Neural crest cell (in vitro differentiated cells): ENCODE data around the gene SCGB3A2. TPM values are rescaled to one million over a fixed set of nuclear protein-coding genes. Genes with fewer than 3 reads are reported as not detected.

Source experiments
- DNase-seq: peaks from one replicate; pipeline ENCODE4 v3.0.0; 2021; ENCODE audit warnings: low read depth, mixed read lengths, low spot score
- H3K27ac Mint-ChIP-seq: one replicate; pipeline ENCODE4 v1.8.0; 2021; ENCODE audit warnings: mild to moderate bottlenecking, mixed read lengths; ENCODE audit not compliant: unreplicated experiment
- H3K27me3 Mint-ChIP-seq: 2 replicates; pipeline ENCODE4 v1.8.0; 2021; ENCODE audit warnings: low read depth, mild to moderate bottlenecking, mixed read lengths
- H3K36me3 Mint-ChIP-seq: 2 replicates; pipeline ENCODE4 v1.8.0; 2021; ENCODE audit warnings: low read depth, mild to moderate bottlenecking, mixed read lengths
- H3K4me1 Mint-ChIP-seq: 2 replicates; pipeline ENCODE4 v1.8.0; 2021; ENCODE audit warnings: mixed read lengths
- H3K4me3 Mint-ChIP-seq: one replicate; pipeline ENCODE4 v1.8.0; 2021; ENCODE audit warnings: mild to moderate bottlenecking, mixed read lengths
- H3K9me3 Mint-ChIP-seq: 2 replicates; pipeline ENCODE4 v1.8.0; 2021; ENCODE audit warnings: mixed read lengths
- total RNA-seq: library from RNA; stranded (reverse); gene quantifications from 2 replicates; pipeline ENCODE4 v1.2.1, GENCODE V29; 2021
- TF ChIP-seq, protein P1 (sequence below): fragments of 200-600 bp; sonication (generic); conservative IDR thresholded peaks from 2 replicates; pipeline ENCODE4 v1.5.0; 2021; ENCODE audit warnings: antibody characterized with exemption, mild to moderate bottlenecking

The SCGB3A2 gene
- total RNA-seq, 1 donor from 2014 or later = not detected

DNA sequence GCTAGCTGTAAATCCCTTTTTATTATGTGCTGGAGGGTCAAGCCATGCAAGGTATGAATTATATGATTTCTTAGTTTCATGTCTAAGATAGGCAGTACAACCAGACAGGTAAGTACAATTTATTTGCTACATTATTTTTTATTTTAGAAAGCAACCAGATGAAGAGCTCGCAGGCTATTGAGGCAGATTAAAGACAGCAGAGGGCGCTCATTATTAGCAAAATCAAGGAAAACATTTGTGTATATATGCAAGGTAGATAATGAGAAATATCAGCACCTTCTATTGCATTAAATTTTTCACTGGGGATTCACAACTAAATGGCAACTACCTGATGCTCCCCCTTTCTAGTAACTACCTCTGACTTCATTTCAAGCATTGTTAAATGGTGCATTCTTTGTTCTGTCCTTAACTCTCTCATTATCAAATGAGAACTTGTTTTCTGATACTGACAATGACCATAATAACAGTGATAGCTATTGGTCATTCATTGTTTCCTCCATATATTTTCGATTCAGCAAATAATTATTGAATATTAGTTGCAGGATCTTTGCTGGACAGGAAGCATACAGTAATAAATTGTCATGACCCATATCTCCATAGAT, 8.6 kb downstream of the SCGB3A2 start:
- peak; percentile 4 for DNase-seq
- H3K9me3 Mint-ChIP-seq = no peaks in the 10 kb centered on the region
- no peaks in the 10 kb centered on the region for H3K4me1 Mint-ChIP-seq
- no peak overlapping the region for H3K27ac Mint-ChIP-seq
- TF ChIP-seq, protein P1, sequence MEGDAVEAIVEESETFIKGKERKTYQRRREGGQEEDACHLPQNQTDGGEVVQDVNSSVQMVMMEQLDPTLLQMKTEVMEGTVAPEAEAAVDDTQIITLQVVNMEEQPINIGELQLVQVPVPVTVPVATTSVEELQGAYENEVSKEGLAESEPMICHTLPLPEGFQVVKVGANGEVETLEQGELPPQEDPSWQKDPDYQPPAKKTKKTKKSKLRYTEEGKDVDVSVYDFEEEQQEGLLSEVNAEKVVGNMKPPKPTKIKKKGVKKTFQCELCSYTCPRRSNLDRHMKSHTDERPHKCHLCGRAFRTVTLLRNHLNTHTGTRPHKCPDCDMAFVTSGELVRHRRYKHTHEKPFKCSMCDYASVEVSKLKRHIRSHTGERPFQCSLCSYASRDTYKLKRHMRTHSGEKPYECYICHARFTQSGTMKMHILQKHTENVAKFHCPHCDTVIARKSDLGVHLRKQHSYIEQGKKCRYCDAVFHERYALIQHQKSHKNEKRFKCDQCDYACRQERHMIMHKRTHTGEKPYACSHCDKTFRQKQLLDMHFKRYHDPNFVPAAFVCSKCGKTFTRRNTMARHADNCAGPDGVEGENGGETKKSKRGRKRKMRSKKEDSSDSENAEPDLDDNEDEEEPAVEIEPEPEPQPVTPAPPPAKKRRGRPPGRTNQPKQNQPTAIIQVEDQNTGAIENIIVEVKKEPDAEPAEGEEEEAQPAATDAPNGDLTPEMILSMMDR = peak; percentile 77
- peaks cover 23% of the 10 kb centered on the region for H3K27me3 Mint-ChIP-seq
- no peak overlapping the region for H3K4me3 Mint-ChIP-seq
- H3K36me3 Mint-ChIP-seq = no peaks in the 10 kb centered on the region

DNA sequence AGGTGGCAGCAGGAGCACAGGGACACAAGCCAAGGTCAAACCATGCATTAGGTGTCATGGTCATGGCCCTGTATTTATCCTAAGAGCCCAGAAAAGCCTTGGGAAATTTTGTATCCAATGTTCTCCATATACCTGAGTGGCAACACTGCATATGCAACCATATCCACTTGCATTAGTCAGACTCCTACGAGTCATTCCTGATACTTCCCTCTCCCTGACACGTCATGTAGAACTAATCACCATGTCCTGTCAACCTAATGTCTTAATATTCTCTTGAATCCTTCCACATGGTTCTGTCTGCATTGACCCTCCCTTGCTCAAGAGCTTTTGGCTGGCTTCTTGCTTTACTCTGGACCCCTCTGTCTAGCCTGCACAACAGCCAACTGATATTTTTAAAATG, 9.4 kb downstream of the SCGB3A2 start:
- Mint-ChIP-seq H3K27me3 (peaks cover 23% of the 10 kb centered on the region), H3K27ac (no peak overlapping the region), H3K4me1 (no peaks in the 10 kb centered on the region), H3K4me3 (no peak overlapping the region), H3K9me3 (no peaks in the 10 kb centered on the region), H3K36me3 (no peaks in the 10 kb centered on the region)
- TF ChIP-seq, protein P1 = no peak
- DNase-seq = no peak

DNA sequence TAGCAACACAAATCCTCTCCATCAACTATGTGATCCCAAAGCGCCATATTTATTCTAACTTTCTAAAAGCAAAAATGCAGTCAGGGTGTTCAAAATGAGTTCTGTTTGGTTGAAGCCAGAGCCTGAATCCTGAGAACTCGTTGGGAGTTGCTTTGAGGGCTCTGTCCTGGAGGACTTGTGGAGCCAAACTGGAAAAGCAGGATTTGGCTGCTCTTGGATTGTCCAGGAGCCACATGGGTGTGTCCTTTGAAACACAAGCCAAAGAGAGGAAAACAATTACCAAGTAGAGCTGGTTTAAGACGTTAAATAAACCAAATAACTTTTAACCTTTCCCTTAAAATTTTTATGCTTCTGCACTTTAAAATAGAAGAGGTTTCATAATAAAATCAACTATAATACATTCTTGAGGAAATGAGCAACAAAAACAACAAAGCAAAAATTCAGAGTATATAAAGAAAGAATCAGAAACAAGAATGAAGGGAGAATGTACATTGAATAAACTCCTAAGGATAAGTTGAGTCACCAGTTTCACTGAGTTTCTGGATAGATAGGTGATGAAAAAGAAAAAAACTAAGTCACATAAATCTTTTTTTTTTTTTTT, 14.3 kb downstream of the SCGB3A2 start:
- H3K27ac Mint-ChIP-seq = no peak overlapping the region
- H3K4me3 Mint-ChIP-seq = no peak overlapping the region
- no peak for DNase-seq
- H3K4me1 Mint-ChIP-seq = no peaks in the 10 kb centered on the region
- H3K9me3 Mint-ChIP-seq = no peaks in the 10 kb centered on the region
- TF ChIP-seq, protein P1 = no peak
- H3K27me3 Mint-ChIP-seq = peaks cover 7% of the 10 kb centered on the region
- H3K36me3 Mint-ChIP-seq = no peaks in the 10 kb centered on the region

DNA sequence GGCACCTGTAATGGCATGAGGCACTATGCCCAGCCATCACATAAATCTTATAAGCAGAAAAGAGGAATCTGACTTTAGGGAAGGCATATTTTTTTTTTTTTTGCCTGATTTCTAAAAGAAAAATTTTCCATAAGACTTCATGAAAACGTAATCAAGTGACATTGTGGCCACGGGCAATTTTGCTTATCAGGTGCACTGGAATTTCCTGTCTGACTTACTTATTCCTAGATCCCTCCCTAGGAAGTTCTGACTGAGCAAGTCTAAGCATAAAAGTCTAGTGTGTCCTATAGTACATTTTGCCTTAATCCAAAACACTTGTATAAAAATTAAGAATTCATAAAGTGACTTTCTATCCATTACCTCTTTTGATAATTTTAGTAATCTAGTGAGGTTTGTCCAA, 15.3 kb downstream of the SCGB3A2 start:
- DNase-seq = no peak
- Mint-ChIP-seq H3K4me1 (no peaks in the 10 kb centered on the region), H3K4me3 (no peak overlapping the region), H3K27ac (no peak overlapping the region), H3K27me3 (no peaks in the 10 kb centered on the region), H3K9me3 (no peaks in the 10 kb centered on the region), H3K36me3 (no peaks in the 10 kb centered on the region)
- TF ChIP-seq, protein P1 = no peak

DNA sequence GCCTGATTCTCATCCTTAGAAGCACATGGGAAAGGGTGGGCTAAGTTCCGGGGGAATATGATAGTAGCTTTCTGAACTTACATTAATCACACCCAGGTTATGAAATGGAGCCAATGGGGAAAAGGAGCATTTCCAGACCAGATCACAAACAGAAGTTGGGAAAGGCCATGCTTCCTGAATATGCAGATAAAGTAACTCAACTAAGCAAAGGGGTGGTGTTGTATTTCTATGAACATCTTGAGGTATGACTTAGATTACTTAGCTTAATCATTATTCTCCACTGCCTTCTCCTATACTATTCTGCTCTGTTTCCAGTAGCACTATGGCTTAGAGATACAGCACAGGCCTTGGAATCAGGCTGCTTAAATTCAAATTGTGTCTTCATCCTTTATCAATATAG, 17.4 kb downstream of the SCGB3A2 start:
- TF ChIP-seq, protein P1 = no peak
- no peak for DNase-seq
- Mint-ChIP-seq H3K4me3 (no peak overlapping the region), H3K9me3 (no peaks in the 10 kb centered on the region), H3K36me3 (no peaks in the 10 kb centered on the region), H3K4me1 (no peaks in the 10 kb centered on the region), H3K27me3 (no peaks in the 10 kb centered on the region), H3K27ac (no peak overlapping the region)
